Kasumi-1 (cell line): ENCODE measurements around the gene NLRP11.
"Not testable (repeated sequence)": the region's sequence is repeated elsewhere in the genome, so short reads cannot be mapped to it uniquely, and the experiment has no call there.

Source experiments
- DNase-seq, 2 experiments: peaks; one replicate each; lab custom pipeline; 2025; lab: John Stamatoyannopoulos, UW

NLRP11 gene

GRCh38 chr19:55778331-55778730 is 53.5 kb downstream of the NLRP11 start:
- DNase-seq = no peak

DNA sequence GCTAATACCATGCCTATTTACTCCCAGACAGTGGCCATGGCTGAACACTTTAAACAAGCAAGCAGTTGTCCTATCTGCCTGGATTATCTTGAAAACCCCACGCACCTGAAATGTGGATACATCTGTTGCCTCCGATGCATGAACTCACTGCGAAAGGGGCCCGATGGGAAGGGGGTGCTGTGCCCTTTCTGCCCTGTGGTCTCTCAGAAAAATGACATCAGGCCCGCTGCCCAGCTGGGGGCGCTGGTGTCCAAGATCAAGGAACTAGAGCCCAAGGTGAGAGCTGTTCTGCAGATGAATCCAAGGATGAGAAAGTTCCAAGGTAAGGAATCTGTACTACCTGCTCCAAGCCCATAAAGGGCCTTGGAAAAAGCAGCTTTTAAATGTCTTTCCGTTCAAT is 54.3 kb downstream of the NLRP11 start:
- DNase-seq = no peak

- DNase-seq = not testable (repeated sequence)
Measured at GRCh38 chr19:55769632-55770031, 62.2 kb downstream of the NLRP11 start.

DNA sequence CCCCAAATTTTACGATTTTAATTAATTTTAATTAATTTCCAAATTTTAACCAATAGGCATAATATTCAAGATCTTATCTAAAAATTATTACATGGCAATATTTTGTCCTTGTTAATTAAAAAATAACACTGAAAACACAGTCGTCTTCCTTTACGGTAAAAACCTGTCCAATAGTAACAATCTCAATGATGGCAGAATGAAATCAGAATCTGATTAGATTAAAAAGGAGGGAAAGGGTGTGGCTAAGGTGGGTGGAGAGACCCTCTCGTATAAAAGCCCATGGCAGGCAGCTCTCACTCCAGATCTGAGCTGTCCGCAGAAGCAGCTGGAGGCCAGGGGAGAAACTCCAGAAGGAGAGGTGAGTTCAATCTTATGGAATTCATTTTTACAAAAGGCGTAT is 63.0 kb downstream of the NLRP11 start, which contains the start of gene RFPL4AL1:
TSS of gene RFPL4AL1 (plus strand) at position 301 of the 400 bp plus-strand sequence. CDS start 2,687 bp downstream, outside the sequence.
- DNase-seq = not testable (repeated sequence)

- DNase-seq = no peak
Measured at GRCh38 chr19:55766466-55766865, 65.3 kb downstream of the NLRP11 start.

DNA sequence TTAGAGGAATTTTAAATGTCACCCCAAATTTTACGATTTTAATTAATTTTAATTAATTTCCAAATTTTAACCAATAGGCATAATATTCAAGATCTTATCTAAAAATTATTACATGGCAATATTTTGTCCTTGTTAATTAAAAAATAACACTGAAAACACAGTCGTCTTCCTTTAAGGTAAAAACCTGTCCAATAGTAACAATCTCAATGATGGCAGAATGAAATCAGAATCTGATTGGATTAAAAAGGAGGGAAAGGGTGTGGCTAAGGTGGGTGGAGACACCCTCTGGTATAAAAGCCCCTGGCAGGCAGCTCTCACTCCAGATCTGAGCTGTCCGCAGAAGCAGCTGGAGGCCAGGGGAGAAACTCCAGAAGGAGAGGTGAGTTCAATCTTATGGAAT is 73.0 kb downstream of the NLRP11 start, which contains the start of gene RFPL4A:
TSS of gene RFPL4A (plus strand) at position 301 of the 400 bp plus-strand sequence. CDS start 2,704 bp downstream, outside the sequence.
- not testable (repeated sequence) for DNase-seq

DNA sequence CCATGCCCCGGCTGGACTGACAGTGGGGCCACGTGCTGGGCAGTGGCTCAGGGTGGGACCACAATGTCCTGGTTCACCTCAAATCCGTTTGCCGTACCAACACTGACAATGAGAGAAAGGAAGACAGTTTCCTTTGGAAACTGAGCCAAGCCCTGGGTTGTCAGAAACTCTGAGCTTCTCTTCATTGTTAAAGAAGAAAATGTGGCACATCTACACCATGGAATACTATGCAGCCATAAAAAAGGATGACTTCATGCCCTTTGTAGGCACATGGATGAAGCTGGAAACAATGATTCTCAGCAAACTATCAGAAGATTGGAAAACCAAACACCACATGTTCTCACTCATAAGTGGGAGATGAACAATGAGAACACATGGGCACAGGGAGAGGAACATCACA is 75.0 kb downstream of the NLRP11 start:
- DNase-seq = not testable (repeated sequence)

- no peak for DNase-seq
Measured at GRCh38 chr19:55753401-55753800, 78.4 kb downstream of the NLRP11 start.

- no peak for DNase-seq
Measured at GRCh38 chr19:55750715-55751114, 81.1 kb downstream of the NLRP11 start.

GRCh38 chr19:55738302-55738701 is 93.5 kb downstream of the NLRP11 start, which contains the start of gene NLRP9:
NLRP9 (minus strand) TSS chr19:55738402; CDS start chr19:55738374, 28 bp downstream.
- no peak for DNase-seq
